WTC11 (cell line): ENCODE results near the gene PC.

ENCODE experiments used
- ATF2 ChIP-seq: sonication (generic); formaldehyde crosslinking; IDR thresholded peaks from 2 replicates; pipeline ENCODE4 v1.8.1; 2022; ENCODE audit warnings: low read depth, missing genetic modification reagents, borderline replicate concordance
- CTCF ChIP-seq: fragments of 200-600 bp; IDR thresholded peaks from 2 replicates; pipeline ENCODE4 v1.8.0; 2022; ENCODE audit warnings: antibody characterized with exemption
- ETV6 ChIP-seq: sonication (generic); formaldehyde crosslinking; IDR thresholded peaks from 2 replicates; pipeline ENCODE4 v1.8.1; 2022; ENCODE audit warnings: mild to moderate bottlenecking, missing genetic modification reagents
- MLX ChIP-seq: sonication (generic); formaldehyde crosslinking; IDR thresholded peaks from 2 replicates; pipeline ENCODE4 v1.8.1; 2023; ENCODE audit warnings: mild to moderate bottlenecking, missing genetic modification reagents, moderate library complexity
- SMAD3 ChIP-seq: sonication (generic); formaldehyde crosslinking; IDR thresholded peaks from 2 replicates; pipeline ENCODE4 v1.8.0; 2022; ENCODE audit warnings: missing genetic modification reagents, mild to moderate bottlenecking, borderline replicate concordance

- no peak for TF ChIP-seq CTCF
- no peak for TF ChIP-seq MLX
- TF ChIP-seq SMAD3 (CRISPR knock-in tag) = no peak
- TF ChIP-seq ETV6 = no peak
- TF ChIP-seq ATF2 = no peak
Observed at GRCh38 chr11:66815646-66816045, 142.5 kb downstream of the PC start.
